GM10266 (cell line): ENCODE data around the gene CACNA1H.
"Not testable (repeated sequence)": the region's sequence is repeated elsewhere in the genome, so short reads cannot be mapped to it uniquely, and the experiment has no call there.

Experiments
- DNase-seq: peaks from one replicate; pipeline ENCODE4 v3.0.0; 2012; ENCODE audit errors: extremely low spot score
- CTCF ChIP-seq: IDR thresholded peaks from 2 replicates; pipeline ENCODE4 v1.5.1; 2012; ENCODE audit warnings: mild to moderate bottlenecking, low read depth; ENCODE audit not compliant: control insufficient read depth, insufficient read depth; ENCODE audit errors: missing control alignments

CACNA1H gene

GRCh38 chr16:1221628-1222552 lies 69.0 kb downstream of the CACNA1H start:
- no peak for DNase-seq
- TF ChIP-seq CTCF, result no peak

- no peak for DNase-seq
- no peak for TF ChIP-seq CTCF
Measured at GRCh38 chr16:1222553-1223354, 69.8 kb downstream of the CACNA1H start.

- no peak for TF ChIP-seq CTCF
- DNase-seq, result no peak
Measured at GRCh38 chr16:1223355-1224214, 70.7 kb downstream of the CACNA1H start.

- DNase-seq, result no peak
- TF ChIP-seq CTCF, result no peak
Measured at GRCh38 chr16:1224558-1224957, 71.7 kb downstream of the CACNA1H start.

GRCh38 chr16:1225051-1225451 lies 72.1 kb downstream of the CACNA1H start, which contains the start of gene TPSG1:
TPSG1 (minus strand) TSS chr16:1225268; CDS start chr16:1225252, 16 bp downstream.
- no peak for DNase-seq
- no peak for TF ChIP-seq CTCF

GRCh38 chr16:1225728-1226311 lies 72.9 kb downstream of the CACNA1H start:
- DNase-seq, result not testable (repeated sequence)

- DNase-seq, result not testable (repeated sequence)
Measured at GRCh38 chr16:1226692-1227091, 73.8 kb downstream of the CACNA1H start.

- not testable (repeated sequence) for DNase-seq
Measured at GRCh38 chr16:1228227-1228626, 75.3 kb downstream of the CACNA1H start.

GRCh38 chr16:1229476-1229875 lies 76.6 kb downstream of the CACNA1H start:
- DNase-seq, result not testable (repeated sequence)

GRCh38 chr16:1230084-1230470 lies 77.2 kb downstream of the CACNA1H start, which contains the start of gene TPSB2:
TPSB2 (minus strand) TSS chr16:1230184; CDS start chr16:1229951, 233 bp downstream.
- DNase-seq, result not testable (repeated sequence)

- DNase-seq, result not testable (repeated sequence)
Measured at GRCh38 chr16:1230471-1231212, 77.7 kb downstream of the CACNA1H start.
